GM18498 (cell line): ENCODE data around the gene PIGC.
"Not testable (repeated sequence)": the region's sequence is repeated elsewhere in the genome, so short reads cannot be mapped to it uniquely, and the experiment has no call there.

Experiments
- ATAC-seq: cut with Tn5 transposase; IDR thresholded peaks from one replicate; pipeline ENCODE4 v1.9.1; 2021; ENCODE audit warnings: mild to moderate bottlenecking, moderate library complexity; ENCODE audit not compliant: unreplicated experiment

The PIGC gene

DNA sequence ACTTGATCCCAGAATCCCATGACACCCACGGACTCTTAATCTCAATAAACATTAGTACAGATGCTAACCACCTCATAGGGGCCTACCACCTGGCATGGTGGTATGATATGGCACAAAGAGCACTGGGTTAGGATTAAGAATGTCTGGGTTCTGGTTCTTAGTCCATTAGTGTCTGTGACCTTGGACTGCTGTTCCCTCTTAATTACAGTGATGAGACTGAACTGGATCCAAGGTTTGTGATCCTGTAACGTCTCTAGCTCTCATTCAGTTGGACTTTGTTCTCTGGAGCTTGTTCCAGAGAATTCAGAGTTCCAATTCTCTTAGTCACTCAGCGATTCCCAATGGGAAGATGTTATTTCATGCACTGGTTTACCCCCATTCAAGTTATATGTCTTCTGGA is 23.6 kb upstream of the PIGC start:
- ATAC-seq: no peak

GRCh38 chr1:172466795-172467407 is 23.0 kb upstream of the PIGC start:
- no peak for ATAC-seq

DNA sequence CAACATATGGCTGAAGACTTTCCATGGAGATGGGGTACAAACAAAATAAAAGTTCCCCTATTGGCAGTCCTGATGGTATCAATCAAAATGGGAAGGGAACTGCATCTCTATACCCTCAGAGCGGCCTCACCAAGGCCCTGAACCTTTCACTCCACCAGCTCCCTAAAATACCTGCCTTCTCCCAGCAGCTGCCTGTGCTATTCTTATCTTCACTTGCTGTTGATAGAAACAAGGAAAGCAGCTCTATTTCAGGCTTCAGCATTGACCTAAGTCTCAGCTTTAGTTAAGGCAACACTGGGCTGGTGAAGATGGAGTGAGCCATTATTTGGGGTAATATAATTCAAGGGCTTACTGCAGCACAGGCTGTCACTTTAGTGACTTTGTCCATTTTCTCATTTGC is 21.7 kb upstream of the PIGC start:
- no peak for ATAC-seq

- ATAC-seq: no peak
Measured at GRCh38 chr1:172460887-172461315, 17.0 kb upstream of the PIGC start.

- no peak for ATAC-seq
Measured at GRCh38 chr1:172460177-172460576, 16.3 kb upstream of the PIGC start.

DNA sequence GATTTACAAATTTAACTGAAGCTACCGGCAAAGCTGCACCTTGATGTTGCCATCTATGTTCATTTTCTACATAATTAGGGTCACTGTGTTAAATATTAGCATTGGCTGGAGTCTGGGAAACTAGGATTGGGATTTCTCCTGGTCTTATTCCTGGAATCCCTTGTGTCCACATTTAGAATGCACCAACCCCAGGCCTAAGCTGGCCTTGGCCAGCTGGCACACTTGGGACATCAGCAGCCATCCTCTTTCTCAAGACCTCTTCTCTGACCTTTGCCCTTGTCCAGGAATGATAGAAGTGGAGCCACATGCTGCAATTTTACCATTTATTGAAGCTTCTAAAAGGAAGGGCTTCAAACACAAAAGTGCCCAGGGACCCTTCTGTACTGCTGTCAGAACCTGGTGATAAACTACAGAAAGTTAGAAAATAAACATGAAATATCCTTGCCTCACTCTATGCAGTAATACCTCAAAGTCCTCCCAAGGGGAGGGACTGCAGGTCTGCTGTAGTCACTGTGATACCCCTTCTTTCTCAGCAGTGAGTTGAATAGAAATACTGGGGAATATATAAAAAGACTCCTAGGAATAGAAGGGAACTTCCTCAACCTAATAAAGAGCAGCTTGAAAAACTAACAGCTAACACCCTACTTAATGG is 13.7 kb upstream of the PIGC start:
- no peak for ATAC-seq

DNA sequence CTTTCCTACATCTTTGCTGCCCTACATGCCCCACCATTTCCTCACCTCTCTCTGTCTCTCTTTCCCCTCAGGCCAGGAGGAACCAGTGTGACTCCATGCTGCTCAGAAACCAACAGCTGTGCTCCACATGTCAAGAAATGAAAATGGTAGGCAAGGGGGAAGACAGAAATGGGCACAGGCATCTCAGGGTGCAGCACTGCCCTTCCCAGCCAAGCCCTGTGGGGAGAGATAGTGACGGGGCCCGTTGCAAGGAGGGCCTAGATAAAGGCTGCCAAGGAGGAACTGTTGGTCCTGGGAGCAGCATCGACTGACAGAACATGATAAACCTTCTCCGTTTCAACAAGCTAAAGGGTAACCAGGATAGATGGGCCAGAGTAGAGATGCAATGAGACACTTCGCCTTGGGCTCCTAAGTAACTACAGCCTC is 12.5 kb upstream of the PIGC start:
- ATAC-seq: no peak

GRCh38 chr1:172455451-172455850 is 11.6 kb upstream of the PIGC start:
- no peak for ATAC-seq

- no peak for ATAC-seq
Measured at GRCh38 chr1:172453607-172454006, 9.7 kb upstream of the PIGC start.

DNA sequence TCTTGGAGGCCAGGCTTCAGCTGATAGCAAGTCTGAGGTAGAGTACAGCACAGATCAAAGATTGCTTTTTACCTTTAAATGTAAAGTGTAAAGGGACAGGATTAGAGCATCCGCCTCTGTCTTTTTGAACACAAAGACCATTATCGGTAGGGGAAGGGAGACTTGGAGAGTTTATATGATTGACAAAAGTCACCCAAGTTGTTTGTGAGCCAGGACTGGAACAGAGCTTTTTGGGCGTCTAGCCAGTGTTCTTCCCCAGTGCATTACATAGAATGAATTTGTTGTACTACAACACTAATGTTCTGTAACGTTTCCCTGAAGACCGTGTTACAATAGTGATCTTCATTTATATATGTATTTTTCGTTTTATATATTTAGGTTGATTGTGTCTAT is 9.3 kb upstream of the PIGC start:
- no peak for ATAC-seq

DNA sequence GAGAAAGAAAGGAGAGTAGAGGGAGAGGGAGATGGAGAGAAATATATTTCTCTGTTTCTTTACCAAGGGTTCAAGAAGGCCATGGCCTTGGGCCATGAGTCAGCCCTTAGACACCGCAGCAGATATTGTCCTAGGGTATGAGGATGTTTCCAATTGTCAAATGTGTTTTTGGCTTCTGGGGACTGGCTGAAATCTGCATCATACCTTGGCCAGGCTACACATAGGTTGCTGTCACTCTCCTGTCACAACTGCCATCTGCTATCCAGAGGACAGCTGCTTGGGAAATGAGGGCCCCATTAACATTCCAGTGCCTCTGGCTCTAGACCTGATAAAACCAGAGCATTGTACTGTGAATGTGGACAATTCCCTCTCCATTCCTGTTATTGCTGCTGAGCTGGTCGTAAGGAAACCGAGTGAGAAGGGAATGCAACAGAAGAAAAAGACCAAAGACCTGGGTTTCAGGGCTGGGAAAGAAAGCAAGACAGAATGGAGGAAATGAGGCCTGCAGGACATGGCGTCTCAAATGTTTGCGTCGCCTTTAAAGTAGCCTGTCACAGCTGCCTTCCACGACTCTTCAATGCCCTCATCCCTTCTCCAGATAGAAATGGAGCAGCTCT is 8.8 kb upstream of the PIGC start:
- no peak for ATAC-seq

DNA sequence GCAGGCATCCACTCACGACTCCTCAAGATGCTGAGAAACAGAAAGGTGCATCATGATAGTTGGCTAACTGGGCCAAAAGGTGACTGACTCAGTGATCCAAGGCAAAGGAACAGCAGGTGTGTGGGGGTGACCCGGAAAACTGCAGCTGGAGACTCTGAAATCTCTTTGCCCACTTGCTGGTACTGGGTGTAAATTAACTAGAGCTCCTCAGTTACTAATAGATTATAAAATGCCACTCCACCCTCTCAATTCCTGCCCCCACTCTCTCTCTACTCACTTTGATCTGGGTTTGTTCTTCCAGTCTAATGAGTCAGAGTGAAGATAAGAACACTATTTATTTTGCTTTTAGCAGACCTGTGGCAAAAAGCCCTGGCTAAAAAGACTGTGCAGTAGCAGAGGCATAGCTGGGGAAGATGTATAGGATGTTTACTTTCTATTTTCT is 7.2 kb upstream of the PIGC start:
- no peak for ATAC-seq

DNA sequence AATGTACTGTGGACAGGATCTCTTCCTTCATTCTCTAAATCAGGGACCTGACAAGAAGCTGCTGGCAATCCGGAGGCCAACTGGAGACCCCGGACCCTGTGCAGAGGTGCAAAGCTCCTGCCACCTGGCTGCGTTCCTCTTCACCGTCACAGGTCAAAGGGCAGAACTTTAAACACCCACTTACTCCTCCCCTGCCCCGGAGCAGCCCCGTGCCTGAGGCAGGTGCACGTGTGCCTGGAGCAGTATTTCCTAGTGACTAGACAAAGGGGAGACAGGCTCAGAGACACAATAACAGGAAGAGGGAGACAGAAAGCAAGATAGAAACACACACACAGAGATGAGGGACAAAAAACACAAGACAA is 6.6 kb upstream of the PIGC start:
- no peak for ATAC-seq

GRCh38 chr1:172449585-172450523 is 6.0 kb upstream of the PIGC start:
- ATAC-seq: peak; percentile 94

GRCh38 chr1:172448995-172449584 is 5.2 kb upstream of the PIGC start:
- no peak for ATAC-seq

DNA sequence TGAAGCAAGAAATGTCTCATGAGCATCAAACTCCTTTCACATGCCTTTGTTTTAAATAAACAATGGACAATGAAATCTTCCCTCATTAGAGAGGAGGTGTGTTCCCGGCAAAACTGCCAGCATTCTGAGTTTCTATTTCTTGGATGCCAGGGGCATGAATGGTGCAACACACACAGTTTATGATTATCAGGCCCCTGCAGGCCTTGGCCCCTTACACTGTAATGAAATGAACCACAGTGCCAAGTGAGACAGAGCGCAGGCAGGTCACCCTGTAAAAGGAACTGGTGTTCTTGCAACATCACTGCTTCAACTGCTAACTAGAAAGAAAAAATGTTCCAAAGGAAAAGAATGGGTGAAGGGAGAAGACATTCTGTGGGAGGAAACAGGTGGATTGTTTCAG is 3.8 kb upstream of the PIGC start:
- ATAC-seq: no peak

DNA sequence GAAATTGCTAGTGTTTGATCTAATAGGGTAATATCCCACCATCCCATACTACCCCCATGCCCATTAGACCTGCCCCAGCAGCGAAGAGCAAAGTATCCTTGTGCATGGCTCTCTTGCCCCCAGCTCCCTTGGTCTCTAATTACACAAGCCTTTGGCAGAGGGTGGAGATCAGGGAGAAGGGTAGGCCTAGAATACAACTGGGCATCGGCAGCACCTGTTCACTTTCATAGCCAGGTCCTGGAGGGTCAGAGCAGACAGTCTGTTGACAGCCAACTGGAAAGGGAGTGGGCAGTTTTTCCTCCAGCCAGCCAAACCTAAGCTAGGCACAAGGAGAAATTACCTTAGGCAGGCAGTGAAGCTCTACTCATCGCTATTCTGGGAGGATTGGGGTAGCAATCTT is 2.7 kb upstream of the PIGC start:
- no peak for ATAC-seq

- no peak for ATAC-seq
Measured at GRCh38 chr1:172442843-172443565, 865 bp downstream of the PIGC start.

DNA sequence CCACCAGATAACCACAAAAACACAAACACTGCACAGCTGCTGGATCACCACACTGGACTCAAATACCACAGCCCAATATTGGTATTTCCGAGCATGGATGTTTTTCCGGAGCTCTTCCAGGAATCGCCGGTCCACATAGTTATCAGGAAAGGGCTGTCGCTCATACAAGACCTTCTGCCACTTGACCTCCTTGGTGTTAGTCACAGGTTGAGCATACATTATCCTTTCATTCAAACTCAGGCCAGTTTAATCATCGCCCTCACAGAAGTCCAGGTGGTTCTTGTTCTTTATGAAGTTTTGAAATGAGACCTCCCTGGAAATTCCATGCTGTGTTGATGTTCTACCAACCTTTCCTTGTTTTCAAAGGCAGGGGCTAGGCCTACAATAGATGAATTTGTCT is 1.5 kb downstream of the PIGC start:
- ATAC-seq: no peak

DNA sequence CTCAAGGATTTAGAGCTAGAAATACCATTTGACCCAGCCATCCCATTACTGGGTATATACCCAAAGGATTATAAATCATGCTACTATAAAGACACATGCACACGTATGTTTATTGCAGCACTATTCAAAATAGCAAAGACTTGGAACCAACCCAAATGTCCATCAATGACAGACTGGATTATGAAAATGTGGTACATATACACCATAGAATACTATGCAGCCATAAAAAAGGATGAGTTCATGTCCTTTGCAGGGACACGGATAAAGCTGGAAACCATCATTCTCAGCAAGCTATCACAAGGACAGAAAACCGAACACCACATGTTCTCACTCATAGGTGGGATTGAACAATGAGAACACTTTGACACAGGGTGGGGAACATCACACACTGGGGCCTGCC is 6.7 kb downstream of the PIGC start:
- not testable (repeated sequence) for ATAC-seq
